GM12878 (cell line): ENCODE data around the gene SANBR. TPM values are rescaled to one million over a fixed set of nuclear protein-coding genes. Genes with fewer than 3 reads are reported as not detected.

Experiments used
- CEBPZ ChIP-seq: fragments of 150-350 bp; IDR thresholded peaks from 2 replicates; pipeline ENCODE4 v1.6.1; 2016; ENCODE audit warnings: low read depth, low read length
- EED ChIP-seq: sonication (generic); IDR thresholded peaks from 2 replicates; pipeline ENCODE4 v1.6.1; 2016; ENCODE audit warnings: antibody characterized with exemption, low read depth
- FOXM1 ChIP-seq: IDR thresholded peaks from 2 replicates; pipeline ENCODE4 v1.6.1; 2012; ENCODE audit warnings: low read depth, mild to moderate bottlenecking, inconsistent platforms, low read length, moderate library complexity
- PRDM15 ChIP-seq: fragments of 450-650 bp; formaldehyde crosslinking; IDR thresholded peaks from 2 replicates; pipeline ENCODE4 v1.4.0; 2020; ENCODE audit warnings: mild to moderate bottlenecking, moderate library complexity
- USF2 ChIP-seq: IDR thresholded peaks from 2 replicates; pipeline ENCODE4 v1.6.1; 2011; ENCODE audit warnings: low read depth, low read length, improper control_type of control experiment, borderline replicate concordance
- polyA plus RNA-seq, 11 experiments: library from polyadenylated mRNA; depleted of rRNA in 4 of 11; unstranded in 6 of 11; stranded (reverse) in 5 of 11; fragments of >200 nt; fragmentation: Nextera tagmentation in 4 of 11; fragmentation: Illumina TruSeq in 1 of 11; extraction: Ambion mirVana in 4 of 11; extraction: Trizol in 1 of 11; gene quantifications; 1 replicate in 1 of 11; 2 replicates in 10 of 11; pipeline versions ENCODE4 v1.2.1 to v1.2.3, GENCODE V29; 2011 to 2016; ENCODE audit warnings: inconsistent platforms in 2 of 11, missing spikeins in 2 of 11, low read depth in 1 of 11
- total RNA-seq, 4 experiments: library from RNA; depleted of rRNA in 3 of 4; stranded (reverse); fragments of >200 nt in 3 of 4; fragmentation: Illumina TruSeq in 1 of 4; extraction: Trizol in 1 of 4; gene quantifications; 2 replicates each; pipeline versions ENCODE4 v1.2.1 to v1.2.3, GENCODE V29; 2013 to 2021

Gene SANBR
- total and polyA plus RNA-seq, 10 of the 15 experiments (the other 5 are each of a cell fraction or from before 2014, with no cell fraction given), result 2.2 to 11.0 (median 7.0) TPM

- peak; percentile 51 for TF ChIP-seq CEBPZ
- TF ChIP-seq EED, result no peak
- no peak for TF ChIP-seq USF2
- peak; percentile 5; the same call in 1 of the 2 replicates for TF ChIP-seq PRDM15
- TF ChIP-seq FOXM1, result no peak
Measured at GRCh38 chr2:61017003-61017555, 48.6 kb upstream of the SANBR start (continued).
